ENCODE results near the gene PXDN.

GRCh38 chr2:1685078-1685956 is 59.0 kb downstream of the PXDN start:
- TF ChIP-seq CTCF (conservative IDR thresholded peaks at IDR 0.05; ENCODE audit: low read depth, low read length) (no peak), ELK1 (IDR thresholded peaks at IDR 0.05; ENCODE audit: borderline replicate concordance, low read depth, low read length) (no peak), RFX5 (IDR thresholded peaks at IDR 0.05; ENCODE audit: low read depth, low read length) (no peak)
